H1 (cell line): ENCODE results near the gene CKM. TPM values are rescaled to one million over a fixed set of nuclear protein-coding genes. Genes with fewer than 3 reads are reported as not detected.

ENCODE experiments used
- CBX8 ChIP-seq: fragments of 300-800, 300-1000 bp; sonication (generic); IDR thresholded peaks from 2 replicates; pipeline ENCODE4 v1.7.1; 2016; ENCODE audit warnings: low read depth, low read length, borderline replicate concordance
- CEBPB ChIP-seq: IDR thresholded peaks from 2 replicates; pipeline ENCODE4 v1.6.1; 2012; ENCODE audit warnings: low read depth, low read length
- CREB1 ChIP-seq: IDR thresholded peaks from 2 replicates; pipeline ENCODE4 v1.6.1; 2012; ENCODE audit warnings: inconsistent platforms
- JUN ChIP-seq: IDR thresholded peaks from 2 replicates; pipeline ENCODE4 v1.6.1; 2011; ENCODE audit warnings: low read depth, mild to moderate bottlenecking, improper control_type of control experiment, low read length
- KDM4A ChIP-seq: IDR thresholded peaks from one replicate; pipeline ENCODE4 v1.7.1; 2012; ENCODE audit warnings: low read depth, mild to moderate bottlenecking, moderate library complexity, low read length, inconsistent platforms; ENCODE audit not compliant: severe bottlenecking
- KDM5A ChIP-seq: fragments of 200-600 bp; IDR thresholded peaks from 2 replicates; pipeline ENCODE4 v1.7.1; 2012; ENCODE audit warnings: mild to moderate bottlenecking, low read length, inconsistent platforms, mixed read lengths
- POLR2A ChIP-seq, 2 experiments: IDR thresholded peaks; 1 replicate in 1 of 2; 2 replicates in 1 of 2; pipeline ENCODE4 v1.6.1; 2011; ENCODE audit warnings: low read depth in 2 of 2, low read length in 2 of 2, mild to moderate bottlenecking in 2 of 2; ENCODE audit errors: control extremely low read depth in 1 of 2
- polyA plus RNA-seq, 7 experiments: library from polyadenylated mRNA; depleted of rRNA in 3 of 7; stranded (reverse) in 5 of 7; unstranded in 2 of 7; fragments of >200 nt in 5 of 7; fragments of 200-250 nt in 2 of 7; gene quantifications; 1 replicate in 5 of 7; 2 replicates in 1 of 7; 4 replicates in 1 of 7; pipeline versions ENCODE4 v1.2.1 to v1.2.3, GENCODE V29; 2011 to 2013; ENCODE audit warnings: missing spikeins in 2 of 7, mixed read lengths in 2 of 7
- total RNA-seq: library from RNA; stranded (reverse); fragmentation: NEBNext Ultra II Directional; extraction: Animal tissue kit (Norgen Biotek cat#: 25700); gene quantifications from 2 replicates; pipeline ENCODE4 v1.2.1, GENCODE V29; 2021

Gene CKM
- total and polyA plus RNA-seq, 2 of the 8 experiments (the other 6 are each of a cell fraction or from before 2014, with no cell fraction given): 0.08 TPM; not detected in 1

DNA sequence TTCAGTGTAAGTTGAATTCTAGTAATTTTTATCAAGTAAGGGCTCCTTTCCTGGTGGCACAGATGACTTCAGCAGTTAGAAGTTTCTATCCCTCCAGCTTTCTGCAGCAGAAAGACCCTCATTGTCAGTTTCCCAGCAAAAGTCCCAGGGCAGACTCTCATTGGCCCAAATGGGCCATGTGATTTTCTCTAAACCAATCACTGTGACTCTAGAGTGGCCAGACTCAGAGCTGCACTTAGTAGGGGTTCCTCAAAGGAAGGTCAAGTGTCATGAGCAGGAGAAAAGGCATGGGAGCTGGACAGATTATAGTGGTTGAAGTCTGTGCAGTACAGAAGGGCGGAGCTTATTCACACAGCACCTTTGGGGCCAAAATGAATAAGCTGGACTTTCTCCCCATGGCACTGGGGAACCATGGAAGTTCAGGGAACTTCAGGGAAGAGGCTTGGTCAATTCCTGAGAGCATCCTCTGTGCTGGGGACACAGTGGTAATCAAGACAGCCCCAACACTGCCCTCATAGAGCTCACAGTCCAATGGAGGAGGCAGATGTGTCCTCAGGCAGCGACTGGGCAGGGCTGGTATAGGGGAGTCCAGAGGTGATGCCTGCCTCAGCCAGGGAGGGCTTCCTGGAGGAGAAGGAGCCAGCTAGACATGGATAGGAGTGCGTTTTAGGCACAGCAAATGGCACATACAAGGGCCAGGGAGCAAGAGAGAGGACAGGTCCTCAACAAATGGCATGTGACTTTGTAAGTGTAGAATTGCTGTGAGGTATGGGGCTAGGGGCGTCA is 18.3 kb downstream of the CKM start (continued):
- no peak for TF ChIP-seq KDM4A
- no peak for TF ChIP-seq CREB1
- TF ChIP-seq KDM5A: no peak
- TF ChIP-seq POLR2A (IDR thresholded peaks at IDR 0.05; ENCODE audit: control extremely low read depth in 1 of 2, low read depth in 2 of 2, low read length in 2 of 2): peak in 1 of 2 experiments; percentile 20; a peak in 1 of 3 replicates
- no peak for TF ChIP-seq CEBPB
- no peak for TF ChIP-seq JUN
- no peak for TF ChIP-seq CBX8
